AG09309 (cell line): ENCODE data around the gene GAB4.
"Not testable (repeated sequence)": the region's sequence is repeated elsewhere in the genome, so short reads cannot be mapped to it uniquely, and the experiment has no call there.

Experiments used
- DNase-seq: peaks from one replicate; pipeline ENCODE4 v3.0.0-alpha.2; 2010; ENCODE audit warnings: low read depth
- H3K4me3 ChIP-seq: 2 replicates; pipeline ENCODE4 v1.5.1; 2011; ENCODE audit warnings: mild to moderate bottlenecking, low read depth, low read length, moderate library complexity; ENCODE audit not compliant: control insufficient read depth
- TF ChIP-seq, protein P1 (sequence below): IDR thresholded peaks from 2 replicates; pipeline ENCODE4 v1.5.1; 2011; ENCODE audit warnings: mild to moderate bottlenecking, low read depth, low read length, inconsistent platforms; ENCODE audit not compliant: insufficient read depth, control insufficient read depth; ENCODE audit errors: missing control alignments

The GAB4 gene

DNA sequence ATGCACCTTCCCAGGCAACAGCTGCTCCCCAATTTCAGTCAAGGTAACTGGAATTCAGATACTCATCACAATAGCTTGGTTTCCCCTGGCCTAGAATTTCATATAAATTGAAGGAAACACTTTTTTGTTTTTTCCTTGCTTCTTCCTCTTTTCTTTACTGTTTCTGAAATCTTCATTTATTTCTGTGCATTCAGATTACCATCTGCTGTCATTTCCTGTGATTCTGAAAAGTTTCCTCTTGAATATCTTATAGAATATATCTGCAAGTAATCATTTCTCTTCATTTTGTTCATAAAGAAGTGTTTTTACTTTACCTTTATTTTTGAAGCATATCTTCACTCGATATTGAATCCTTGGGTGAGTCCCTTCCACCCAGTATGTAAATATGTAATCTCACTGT, 85.3 kb downstream of the GAB4 start:
- TF ChIP-seq, protein P1, sequence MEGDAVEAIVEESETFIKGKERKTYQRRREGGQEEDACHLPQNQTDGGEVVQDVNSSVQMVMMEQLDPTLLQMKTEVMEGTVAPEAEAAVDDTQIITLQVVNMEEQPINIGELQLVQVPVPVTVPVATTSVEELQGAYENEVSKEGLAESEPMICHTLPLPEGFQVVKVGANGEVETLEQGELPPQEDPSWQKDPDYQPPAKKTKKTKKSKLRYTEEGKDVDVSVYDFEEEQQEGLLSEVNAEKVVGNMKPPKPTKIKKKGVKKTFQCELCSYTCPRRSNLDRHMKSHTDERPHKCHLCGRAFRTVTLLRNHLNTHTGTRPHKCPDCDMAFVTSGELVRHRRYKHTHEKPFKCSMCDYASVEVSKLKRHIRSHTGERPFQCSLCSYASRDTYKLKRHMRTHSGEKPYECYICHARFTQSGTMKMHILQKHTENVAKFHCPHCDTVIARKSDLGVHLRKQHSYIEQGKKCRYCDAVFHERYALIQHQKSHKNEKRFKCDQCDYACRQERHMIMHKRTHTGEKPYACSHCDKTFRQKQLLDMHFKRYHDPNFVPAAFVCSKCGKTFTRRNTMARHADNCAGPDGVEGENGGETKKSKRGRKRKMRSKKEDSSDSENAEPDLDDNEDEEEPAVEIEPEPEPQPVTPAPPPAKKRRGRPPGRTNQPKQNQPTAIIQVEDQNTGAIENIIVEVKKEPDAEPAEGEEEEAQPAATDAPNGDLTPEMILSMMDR: no peak
- H3K4me3 ChIP-seq: no peak overlapping the region
- DNase-seq: no peak

GRCh38 chr22:16922076-16922475, 85.9 kb downstream of the GAB4 start:
- no peak for DNase-seq
- no peak overlapping the region for H3K4me3 ChIP-seq
- TF ChIP-seq, protein P1: no peak

DNA sequence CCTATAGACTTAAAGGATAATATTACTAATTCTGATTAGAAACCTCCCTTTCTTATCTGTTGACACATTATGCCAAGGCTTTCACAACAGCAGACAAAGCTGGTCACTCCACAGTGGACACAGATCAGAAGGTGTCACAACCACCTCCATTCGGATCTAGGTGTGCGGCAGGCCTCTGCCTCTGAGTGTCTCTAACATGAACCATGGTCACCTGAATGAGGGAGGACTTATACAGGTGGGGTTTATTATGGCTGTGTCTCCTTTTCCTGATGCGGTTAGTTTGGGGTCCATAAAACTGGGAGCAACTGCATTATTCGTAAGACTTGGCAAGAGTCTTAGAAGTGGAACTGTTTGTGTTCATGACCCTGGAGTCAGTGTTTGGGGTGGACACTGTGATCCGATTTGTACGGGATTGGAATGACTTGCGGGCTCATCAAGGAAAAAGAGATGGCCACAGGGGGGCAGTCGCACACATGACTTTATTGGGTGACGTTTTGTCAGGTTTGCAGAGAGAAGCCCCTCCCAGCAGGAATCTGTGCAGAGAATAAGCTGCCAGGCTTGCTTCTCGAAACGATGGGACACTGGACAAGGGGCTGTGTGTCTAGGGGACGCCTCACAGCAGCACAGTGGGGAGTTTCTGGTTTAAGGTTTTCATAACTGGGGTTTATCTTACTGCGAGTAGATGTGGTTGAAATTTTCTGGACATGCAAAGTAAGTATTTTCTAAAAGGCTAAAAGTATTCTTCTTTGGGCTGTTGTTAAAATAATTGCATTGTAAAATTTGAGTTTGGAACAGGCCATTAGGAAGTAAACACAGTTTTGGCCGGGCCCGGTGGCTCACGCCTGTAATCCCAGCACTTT, 90.6 kb downstream of the GAB4 start:
- H3K4me3 ChIP-seq: no peak overlapping the region
- TF ChIP-seq, protein P1: peak; percentile 31
- DNase-seq: no peak

DNA sequence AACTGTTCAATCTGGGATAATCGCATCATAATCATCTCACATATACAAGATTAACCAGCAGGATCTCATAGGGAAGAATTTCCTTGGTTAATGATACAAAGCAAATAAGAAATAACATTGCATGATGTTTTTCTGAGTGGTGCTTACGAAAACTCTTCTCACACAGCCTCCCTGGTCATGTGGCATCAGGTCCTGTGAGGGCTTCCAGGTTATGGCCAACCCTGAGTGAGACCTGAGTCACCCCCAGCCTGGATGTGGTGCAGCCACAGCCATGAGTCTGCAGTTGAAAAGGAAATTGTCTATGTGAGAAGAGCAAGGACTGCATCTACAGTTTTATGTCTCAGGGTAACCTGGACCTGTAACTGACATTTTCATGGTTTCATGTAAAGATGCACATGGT, 92.3 kb downstream of the GAB4 start:
- DNase-seq: no peak
- TF ChIP-seq, protein P1: no peak
- no peak overlapping the region for H3K4me3 ChIP-seq

DNA sequence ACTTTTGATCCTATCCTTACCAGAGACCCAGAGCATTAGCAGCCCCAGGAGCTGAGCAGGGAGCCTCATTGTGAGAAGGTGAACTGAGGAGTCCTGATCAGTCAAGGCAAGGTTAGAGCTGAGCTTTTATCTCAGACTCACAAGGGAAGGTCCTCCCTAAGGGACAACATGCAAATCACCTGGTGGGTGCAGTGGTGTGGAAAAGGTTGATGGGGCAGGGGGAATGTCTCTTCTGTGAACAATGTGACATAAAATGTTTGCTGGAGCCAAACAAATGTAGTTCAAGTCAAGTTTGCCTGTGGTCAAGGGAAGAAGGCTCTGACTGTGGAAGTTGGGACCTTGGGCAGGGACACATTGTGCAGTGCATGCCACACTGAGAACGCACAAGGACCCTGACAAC, 93.1 kb downstream of the GAB4 start:
- H3K4me3 ChIP-seq, DNase-seq: not testable (repeated sequence)

GRCh38 chr22:16914006-16914405, 94.0 kb downstream of the GAB4 start:
- no peak overlapping the region for H3K4me3 ChIP-seq
- no peak for DNase-seq
- TF ChIP-seq, protein P1: no peak

DNA sequence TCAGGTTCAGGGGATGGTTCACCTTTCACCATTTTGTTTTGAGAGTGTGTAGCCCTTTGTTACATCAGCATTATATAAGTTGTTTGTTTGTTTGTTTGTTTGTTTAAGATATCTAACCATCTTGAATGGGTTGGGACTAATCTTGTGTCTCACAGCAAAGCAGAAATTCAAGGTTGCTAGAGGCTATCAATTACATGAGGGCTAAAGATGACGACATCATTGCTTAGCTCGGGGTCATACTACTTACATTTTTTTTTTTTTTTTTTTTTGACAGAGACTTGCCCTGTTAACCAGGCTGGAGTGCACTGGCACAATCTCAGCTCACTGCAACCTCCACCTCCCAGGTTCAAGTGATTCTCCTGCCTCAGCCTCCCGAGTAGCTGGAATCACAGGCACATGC, 95.7 kb downstream of the GAB4 start:
- H3K4me3 ChIP-seq: no peak overlapping the region
- no peak for DNase-seq
- TF ChIP-seq, protein P1: no peak
